Tibial artery (tissue), 4 donors: ENCODE measurements around the gene KLF9.

Experiments used
- DNase-seq, 2 donors: peaks; one replicate each; pipeline ENCODE4 v3.0.0-alpha.2; 2019
- H3K27ac ChIP-seq, 2 donors: fragments of 200-600 bp; sonication (generic) in 1 of 2; 1 replicate in 1 of 2; 2 replicates in 1 of 2; pipeline ENCODE4 v1.5.1; 2018 to 2019; ENCODE audit warnings: mild to moderate bottlenecking in 1 of 2
- H3K27me3 ChIP-seq, 2 donors: fragments of 200-600 bp; sonication (generic) in 1 of 2; one replicate each; pipeline versions ENCODE4 v1.5.1 to v1.6.0; 2016 to 2019
- H3K36me3 ChIP-seq, 3 donors: fragments of 200-600 bp; sonication (generic) in 2 of 3; one replicate each; pipeline ENCODE4 v1.5.1; 2016 to 2019; ENCODE audit warnings: mild to moderate bottlenecking in 2 of 3
- H3K4me1 ChIP-seq, 4 donors: fragments of 200-600 bp; sonication (generic) in 2 of 4; 1 replicate in 3 of 4; 2 replicates in 1 of 4; pipeline ENCODE4 v1.5.1; 2016 to 2019
- H3K4me3 ChIP-seq, 2 donors: fragments of 200-600 bp; sonication (generic) in 1 of 2; 1 replicate in 1 of 2; 2 replicates in 1 of 2; pipeline ENCODE4 v1.5.1; 2018 to 2019; ENCODE audit warnings: mild to moderate bottlenecking in 2 of 2
- H3K9me3 ChIP-seq, 3 donors: fragments of 200-600 bp; sonication (generic) in 1 of 3; one replicate each; pipeline ENCODE4 v1.5.1; 2016 to 2019
- intact Hi-C: fragments of 100-400 bp; cut with DNase I; formaldehyde crosslinking; loops from one replicate; pipeline ENCODE4 v1.15.0; 2023; ENCODE audit warnings: low total_unique reads
- TF ChIP-seq, protein P1 (sequence below), 2 experiments: fragments of 200-600 bp in 1 of 2; fragments of 450-650 bp in 1 of 2; IDR thresholded peaks; one replicate each; pipeline ENCODE4 v1.5.1; 2017 to 2019; ENCODE audit warnings: antibody characterized with exemption in 2 of 2, mild to moderate bottlenecking in 1 of 2, moderate library complexity in 1 of 2

Gene KLF9

DNA sequence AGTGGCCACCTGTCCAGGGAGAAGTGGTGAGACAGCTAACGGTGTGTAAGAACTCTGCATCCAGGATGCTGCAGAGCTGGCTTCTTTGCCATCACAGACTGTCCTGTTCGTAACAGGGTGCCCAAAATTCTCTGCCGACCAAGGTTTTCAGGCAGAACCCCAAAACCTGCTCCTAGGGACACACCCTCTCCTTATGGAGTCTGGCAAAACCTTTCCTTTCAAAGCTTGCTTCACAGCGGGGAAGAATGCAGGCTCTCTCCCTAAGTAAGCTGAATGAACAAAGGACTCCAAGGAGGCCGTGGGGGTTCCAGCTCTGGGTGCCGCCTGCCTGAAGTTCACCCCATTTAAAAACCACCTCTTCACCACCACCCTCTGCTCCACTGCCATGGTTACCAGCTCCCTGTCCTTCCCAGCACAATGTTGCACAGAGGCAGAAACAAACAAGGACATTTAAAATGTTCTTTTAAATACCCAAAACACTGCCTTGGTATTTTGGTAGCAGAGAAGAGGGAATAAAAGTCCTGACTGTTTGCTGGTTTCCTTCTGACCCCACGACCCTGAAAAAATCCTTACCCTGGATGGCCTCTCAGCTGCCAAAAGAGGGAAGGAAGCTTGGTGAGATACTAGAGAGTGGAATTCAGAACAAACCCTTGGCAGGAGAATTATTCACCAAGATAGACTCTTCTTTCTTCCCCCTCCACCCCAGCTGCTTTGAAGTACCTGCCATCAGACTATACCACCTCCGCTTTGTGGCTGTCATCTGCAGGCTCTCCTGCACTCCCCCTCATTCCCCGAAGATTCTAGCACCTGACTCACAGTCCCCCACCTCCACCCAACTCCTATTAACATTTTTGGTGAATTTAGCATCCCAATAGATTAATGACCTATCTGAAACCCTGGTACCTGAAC, 7.1 kb upstream of the KLF9 start:
- Histone ChIP-seq H3K27me3 (peaks cover 0 to 2% of the 10 kb centered on the region in 2 donors), H3K36me3 (no peaks in the 10 kb centered on the region), H3K9me3 (no peaks in the 10 kb centered on the region), H3K4me1 (peaks cover 0 to 47% (median 31%) of the 10 kb centered on the region in 4 donors), H3K4me3 (peak overlapping the region; percentile 54 to 61), H3K27ac (peak overlapping the region; percentile 100)
- intact Hi-C loops: loop anchor here (2.0 kb wide), 1 partner anchor 59 kb away; no protein-coding TSS in a partner anchor
- peak; percentile 43 to 75 for DNase-seq
- TF ChIP-seq, protein P1, sequence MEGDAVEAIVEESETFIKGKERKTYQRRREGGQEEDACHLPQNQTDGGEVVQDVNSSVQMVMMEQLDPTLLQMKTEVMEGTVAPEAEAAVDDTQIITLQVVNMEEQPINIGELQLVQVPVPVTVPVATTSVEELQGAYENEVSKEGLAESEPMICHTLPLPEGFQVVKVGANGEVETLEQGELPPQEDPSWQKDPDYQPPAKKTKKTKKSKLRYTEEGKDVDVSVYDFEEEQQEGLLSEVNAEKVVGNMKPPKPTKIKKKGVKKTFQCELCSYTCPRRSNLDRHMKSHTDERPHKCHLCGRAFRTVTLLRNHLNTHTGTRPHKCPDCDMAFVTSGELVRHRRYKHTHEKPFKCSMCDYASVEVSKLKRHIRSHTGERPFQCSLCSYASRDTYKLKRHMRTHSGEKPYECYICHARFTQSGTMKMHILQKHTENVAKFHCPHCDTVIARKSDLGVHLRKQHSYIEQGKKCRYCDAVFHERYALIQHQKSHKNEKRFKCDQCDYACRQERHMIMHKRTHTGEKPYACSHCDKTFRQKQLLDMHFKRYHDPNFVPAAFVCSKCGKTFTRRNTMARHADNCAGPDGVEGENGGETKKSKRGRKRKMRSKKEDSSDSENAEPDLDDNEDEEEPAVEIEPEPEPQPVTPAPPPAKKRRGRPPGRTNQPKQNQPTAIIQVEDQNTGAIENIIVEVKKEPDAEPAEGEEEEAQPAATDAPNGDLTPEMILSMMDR (IDR thresholded peaks at IDR 0.05): no peak

DNA sequence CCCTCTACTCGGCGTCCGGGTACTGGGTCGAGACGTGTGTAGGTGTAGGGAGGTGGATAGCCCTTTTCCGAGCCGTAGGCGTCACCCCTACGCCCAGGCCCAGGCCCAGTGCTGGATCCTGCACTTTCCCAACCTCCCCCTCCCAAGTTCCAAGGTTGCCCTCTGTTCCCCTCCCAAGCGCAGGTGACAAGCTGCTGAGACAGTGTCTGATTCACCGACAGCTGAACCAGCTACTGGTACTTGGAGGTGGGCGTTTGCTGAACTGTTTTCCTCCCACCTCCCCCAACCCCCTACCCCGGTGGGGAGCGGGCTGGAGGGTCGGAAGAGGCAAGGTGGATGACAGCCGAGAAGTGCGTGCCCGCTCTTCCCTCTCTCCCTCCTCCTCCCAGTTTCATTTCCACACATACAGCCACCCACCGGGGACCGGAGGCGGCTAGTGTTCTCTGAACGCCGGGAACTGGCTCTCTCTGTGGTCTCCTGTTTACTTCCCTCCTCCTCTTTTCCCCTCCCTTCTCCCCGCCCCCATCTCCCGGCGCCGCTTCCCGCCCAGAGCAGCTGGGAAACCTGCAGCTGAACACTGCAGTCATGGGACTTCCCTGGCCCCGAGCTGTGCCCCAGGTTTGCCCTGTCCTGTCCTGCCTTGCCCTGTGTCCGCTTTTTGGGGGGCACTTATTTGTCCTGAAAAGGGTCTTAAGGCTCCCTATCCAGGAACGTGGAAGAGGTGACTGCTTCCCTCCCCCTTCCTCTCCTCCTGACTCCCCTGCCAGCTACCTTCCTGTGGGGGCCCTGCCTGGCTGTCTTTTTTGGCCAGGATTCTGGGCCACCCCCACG, 6.2 kb upstream of the KLF9 start:
- no peaks in the 10 kb centered on the region for H3K36me3 ChIP-seq
- intact Hi-C loops: loop anchor here (2.0 kb wide), 1 partner anchor 60 kb away; no protein-coding TSS in a partner anchor
- H3K27ac ChIP-seq: peak overlapping the region; percentile 100
- H3K27me3 ChIP-seq: peaks cover 0 to 2% of the 10 kb centered on the region in 2 donors
- H3K4me1 ChIP-seq: peaks cover 0 to 56% (median 36%) of the 10 kb centered on the region in 4 donors
- TF ChIP-seq, protein P1 (IDR thresholded peaks at IDR 0.05): no peak
- H3K9me3 ChIP-seq: no peaks in the 10 kb centered on the region
- DNase-seq: peak; percentile 98 to 99
- peak overlapping the region; percentile 54 to 61 for H3K4me3 ChIP-seq

DNA sequence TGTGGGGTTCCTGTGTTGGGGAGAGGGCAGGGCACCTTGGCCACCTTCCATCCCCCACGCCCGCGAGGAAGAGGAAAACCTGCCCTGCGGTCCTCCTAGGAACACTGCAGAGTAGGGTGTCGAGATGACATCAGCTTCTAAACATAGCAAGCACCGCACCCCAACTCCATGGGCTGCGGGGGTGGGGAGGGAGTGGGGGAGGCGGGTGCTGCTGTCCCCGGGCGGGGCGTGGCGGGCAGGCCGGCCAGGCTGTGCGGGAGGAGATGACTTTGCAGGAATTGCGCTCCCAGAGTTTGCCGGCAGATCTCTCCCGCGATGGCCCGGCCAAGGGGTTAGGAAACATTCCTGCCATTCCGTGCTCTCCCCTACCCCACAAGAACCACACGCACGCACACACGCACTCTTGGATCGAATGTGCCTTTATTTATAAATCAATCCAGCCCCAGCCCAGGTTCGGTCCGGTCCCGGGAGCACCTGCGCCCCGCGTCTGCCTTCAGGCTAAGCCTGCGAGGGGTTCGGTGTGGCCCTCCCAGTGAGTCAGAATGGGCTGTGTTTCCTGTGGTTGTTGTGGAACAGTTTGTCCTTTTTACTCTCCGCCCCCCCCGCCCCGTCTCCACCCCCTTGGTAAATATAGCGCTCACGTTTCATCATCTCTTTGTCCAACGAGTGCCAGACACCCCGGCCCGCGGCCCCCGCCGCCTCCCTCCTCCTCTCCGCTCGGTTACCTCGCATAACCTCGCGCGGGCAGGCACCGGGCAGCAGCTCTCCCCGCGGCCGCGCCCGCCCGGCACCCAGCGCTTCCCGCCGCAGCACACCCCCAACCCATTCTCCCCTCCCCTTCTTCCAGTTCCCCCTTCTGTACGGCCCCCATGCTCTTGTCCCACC, 5.3 kb upstream of the KLF9 start:
- Histone ChIP-seq H3K4me1 (peaks cover 0 to 64% (median 42%) of the 10 kb centered on the region in 4 donors), H3K36me3 (no peaks in the 10 kb centered on the region), H3K27ac (peak overlapping the region; percentile 100), H3K27me3 (peaks cover 0 to 2% of the 10 kb centered on the region in 2 donors), H3K4me3 (peak overlapping the region; percentile 54 to 61), H3K9me3 (no peaks in the 10 kb centered on the region)
- TF ChIP-seq, protein P1 (IDR thresholded peaks at IDR 0.05): peak in 1 of 2 experiments; percentile 16
- DNase-seq: peak; percentile 96 to 99
- intact Hi-C loops: loop anchor here (2.0 kb wide), 1 partner anchor 61 kb away; no protein-coding TSS in a partner anchor

DNA sequence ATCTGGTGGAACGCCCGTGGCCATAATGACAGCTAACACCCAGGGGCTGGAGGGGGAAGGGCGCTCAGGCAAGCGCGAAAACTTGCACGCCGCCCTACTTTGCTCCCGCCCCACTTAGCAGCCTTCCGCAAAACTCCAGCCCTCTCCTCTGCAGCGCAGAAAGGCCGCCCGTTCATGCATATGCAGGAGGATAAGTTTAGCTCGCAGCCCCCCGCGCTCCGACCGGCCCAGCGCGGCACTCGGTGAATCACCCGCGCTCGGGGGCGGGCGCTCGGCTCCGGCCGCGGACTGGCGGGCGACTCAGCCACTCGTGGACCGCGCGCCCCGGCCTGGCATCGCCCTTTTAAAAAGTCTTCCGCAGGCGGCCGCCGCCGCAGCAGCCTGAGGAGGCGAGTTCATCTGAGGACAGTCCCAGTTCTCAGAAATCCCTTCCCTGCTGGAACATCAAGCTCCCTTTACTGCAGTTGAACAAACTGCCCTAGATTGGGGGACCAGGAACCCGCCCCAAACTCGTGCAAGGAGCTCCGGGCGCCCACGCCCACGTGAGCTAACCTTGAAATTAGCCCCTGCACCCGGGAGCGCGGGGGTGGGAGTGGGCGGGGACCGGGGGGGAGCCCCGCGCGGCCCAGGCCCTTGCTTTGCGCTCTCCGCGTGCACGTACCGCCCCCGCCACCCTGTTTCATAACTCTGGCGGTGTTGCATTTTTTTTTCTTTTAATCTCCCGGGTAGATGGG, 4.5 kb upstream of the KLF9 start:
- peak overlapping the region; percentile 100 for H3K27ac ChIP-seq
- peaks cover 0 to 67% (median 43%) of the 10 kb centered on the region in 4 donors for H3K4me1 ChIP-seq
- H3K4me3 ChIP-seq: peak overlapping the region; percentile 54 to 61
- peaks cover 0 to 2% of the 10 kb centered on the region in 2 donors for H3K27me3 ChIP-seq
- TF ChIP-seq, protein P1 (IDR thresholded peaks at IDR 0.05): peak in 1 of 2 experiments; percentile 23
- no peaks in the 10 kb centered on the region for H3K9me3 ChIP-seq
- H3K36me3 ChIP-seq: no peaks in the 10 kb centered on the region
- DNase-seq: peak; percentile 98 to 100
- intact Hi-C loops: no loop called here
